Fibroblast of the aortic adventitia (primary cell): Measurements from ENCODE around the gene MYOF. TPM values are rescaled to one million over a fixed set of nuclear protein-coding genes. Genes with fewer than 3 reads are reported as not detected.

Source experiments
- DNase-seq: peaks from one replicate; pipeline ENCODE4 v3.0.0-alpha.2; 2010; ENCODE audit warnings: low read depth
- H3K4me3 ChIP-seq: 2 replicates; pipeline ENCODE4 v1.5.1; 2011; ENCODE audit warnings: low read depth, mild to moderate bottlenecking, control low read depth, low read length, moderate library complexity
- total RNA-seq: library from RNA; depleted of rRNA; stranded (reverse); fragments of >200 nt; gene quantifications from 2 replicates; pipeline ENCODE4 v1.2.3, GENCODE V29; 2012; ENCODE audit warnings: low replicate concordance
- TF ChIP-seq, protein P1 (sequence below): IDR thresholded peaks from 2 replicates; pipeline ENCODE4 v1.5.1; 2011; ENCODE audit warnings: mild to moderate bottlenecking, low read length, control low read depth, inconsistent platforms; ENCODE audit not compliant: insufficient read depth

MYOF gene
- total RNA-seq, 1 donor = 381 TPM

DNA sequence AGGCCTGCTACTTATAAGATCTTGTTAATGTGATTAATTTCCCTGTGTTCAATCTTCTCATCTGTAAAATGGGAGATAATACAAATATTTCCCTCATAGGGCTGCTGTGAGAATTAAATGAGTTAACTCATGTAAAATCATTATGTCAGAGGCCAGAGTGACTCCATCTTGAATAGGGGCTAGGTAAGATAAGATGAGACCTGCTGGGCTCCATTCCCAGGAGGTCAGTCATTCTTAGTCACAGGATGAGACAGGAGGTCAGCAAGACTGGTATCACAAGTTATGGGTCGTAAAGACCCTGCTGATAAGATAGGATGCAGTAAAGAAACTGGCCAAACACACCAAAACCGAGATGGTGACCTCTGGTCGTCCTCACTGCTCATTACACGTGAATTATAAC lies 207.7 kb downstream of the MYOF start:
- no peak for DNase-seq
- H3K4me3 ChIP-seq = no peak overlapping the region
- TF ChIP-seq, protein P1, sequence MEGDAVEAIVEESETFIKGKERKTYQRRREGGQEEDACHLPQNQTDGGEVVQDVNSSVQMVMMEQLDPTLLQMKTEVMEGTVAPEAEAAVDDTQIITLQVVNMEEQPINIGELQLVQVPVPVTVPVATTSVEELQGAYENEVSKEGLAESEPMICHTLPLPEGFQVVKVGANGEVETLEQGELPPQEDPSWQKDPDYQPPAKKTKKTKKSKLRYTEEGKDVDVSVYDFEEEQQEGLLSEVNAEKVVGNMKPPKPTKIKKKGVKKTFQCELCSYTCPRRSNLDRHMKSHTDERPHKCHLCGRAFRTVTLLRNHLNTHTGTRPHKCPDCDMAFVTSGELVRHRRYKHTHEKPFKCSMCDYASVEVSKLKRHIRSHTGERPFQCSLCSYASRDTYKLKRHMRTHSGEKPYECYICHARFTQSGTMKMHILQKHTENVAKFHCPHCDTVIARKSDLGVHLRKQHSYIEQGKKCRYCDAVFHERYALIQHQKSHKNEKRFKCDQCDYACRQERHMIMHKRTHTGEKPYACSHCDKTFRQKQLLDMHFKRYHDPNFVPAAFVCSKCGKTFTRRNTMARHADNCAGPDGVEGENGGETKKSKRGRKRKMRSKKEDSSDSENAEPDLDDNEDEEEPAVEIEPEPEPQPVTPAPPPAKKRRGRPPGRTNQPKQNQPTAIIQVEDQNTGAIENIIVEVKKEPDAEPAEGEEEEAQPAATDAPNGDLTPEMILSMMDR = no peak

DNA sequence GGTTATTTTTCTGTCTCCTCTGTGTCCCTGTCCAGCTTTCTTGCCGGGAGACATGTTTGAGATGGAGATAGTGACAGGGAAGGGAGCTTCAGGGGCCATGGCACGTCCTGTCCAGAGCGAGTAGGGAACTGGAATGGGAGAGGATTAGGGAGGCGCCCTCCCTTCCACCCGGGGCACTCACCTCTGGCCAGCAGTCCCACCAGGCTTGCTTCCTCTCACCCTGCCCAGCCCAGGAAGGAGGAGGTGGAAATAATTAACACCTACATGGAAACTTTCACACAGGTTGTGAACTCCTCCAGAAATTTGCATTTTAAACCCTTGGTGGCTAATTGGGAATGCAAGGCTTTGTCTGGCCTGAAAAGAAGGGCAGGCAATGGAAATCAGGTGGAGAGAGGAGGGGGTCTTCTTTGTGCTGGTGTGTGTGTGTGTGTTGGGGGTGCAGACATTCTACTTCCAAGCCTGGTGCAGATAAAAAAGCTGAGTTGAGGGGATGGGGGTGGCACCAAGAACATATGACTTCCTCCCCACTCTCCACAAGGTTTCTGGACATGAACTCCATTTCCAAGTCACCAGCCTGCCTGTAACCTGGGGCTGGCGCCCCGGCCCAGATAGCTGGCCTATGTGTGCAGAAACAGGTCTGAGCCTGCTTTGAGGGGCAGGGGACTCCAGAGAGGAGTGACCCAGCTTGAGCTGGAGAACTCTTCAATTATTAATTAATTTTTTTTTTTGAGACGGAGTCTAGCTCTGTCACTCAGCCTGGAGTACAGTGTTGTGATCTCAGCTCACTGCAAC lies 209.1 kb downstream of the MYOF start:
- H3K4me3 ChIP-seq = no peak overlapping the region
- TF ChIP-seq, protein P1 = no peak
- DNase-seq = no peak

DNA sequence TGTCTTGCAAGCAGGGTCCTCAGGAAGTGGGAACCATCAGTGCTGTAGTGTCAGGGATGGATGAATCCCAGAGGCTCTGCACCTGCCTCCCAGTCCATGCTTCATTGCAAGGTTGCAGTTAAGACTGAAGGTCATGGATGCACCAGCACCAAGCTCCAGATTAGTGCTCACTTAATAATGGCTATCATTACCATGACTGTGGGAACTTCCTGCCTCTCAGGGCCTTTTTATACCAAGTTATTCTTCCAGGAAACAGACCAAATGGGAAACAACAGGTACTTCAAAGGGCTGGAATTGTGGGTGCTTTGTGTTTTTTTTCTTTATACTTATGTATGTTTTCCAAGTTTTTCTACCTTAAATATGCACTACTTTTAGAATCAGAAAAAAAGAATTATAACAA lies 210.8 kb downstream of the MYOF start:
- no peak for DNase-seq
- H3K4me3 ChIP-seq = no peak overlapping the region
- TF ChIP-seq, protein P1 = no peak

DNA sequence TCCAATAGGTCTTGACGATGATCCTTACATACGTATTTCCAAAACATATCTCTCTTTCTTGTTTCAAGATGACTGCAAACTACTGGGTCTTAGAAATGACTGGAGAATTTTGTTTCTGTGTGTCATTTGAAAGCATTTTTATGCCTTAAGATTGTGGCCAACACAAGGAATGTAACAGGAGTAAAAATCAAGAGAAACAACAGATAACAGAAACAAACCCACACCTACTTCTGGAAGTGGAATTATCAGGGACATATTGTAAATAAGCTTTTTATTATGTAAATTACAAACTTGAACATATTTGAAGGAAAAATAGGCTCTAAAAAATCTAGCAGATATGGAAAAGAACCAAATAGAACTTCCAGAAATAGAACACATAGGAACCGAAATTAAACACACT lies 212.9 kb downstream of the MYOF start:
- TF ChIP-seq, protein P1 = no peak
- DNase-seq = no peak

DNA sequence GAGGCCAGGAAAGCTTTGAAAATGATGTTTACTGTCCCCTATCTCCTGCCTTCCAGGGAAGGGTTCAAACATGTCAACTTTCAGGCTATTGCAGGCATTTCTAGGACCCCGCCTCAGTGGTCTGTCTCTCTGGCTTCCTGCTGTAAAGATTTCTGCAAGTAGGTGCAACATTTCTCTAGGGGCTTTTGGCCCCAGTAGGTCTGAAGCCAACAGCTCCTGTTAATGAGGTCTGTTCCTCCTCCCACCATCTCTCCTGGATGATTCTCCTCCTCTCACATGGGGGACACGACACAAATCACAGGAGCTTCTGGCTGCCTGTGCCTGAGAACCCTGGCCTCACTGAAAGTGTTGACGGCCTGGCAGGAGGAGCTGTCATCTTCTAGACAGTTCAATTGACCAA lies 214.1 kb downstream of the MYOF start:
- TF ChIP-seq, protein P1 = no peak
- DNase-seq = no peak
- H3K4me3 ChIP-seq = no peak overlapping the region

More for the DNA sequence above, 212.9 kb downstream of the MYOF start:
- H3K4me3 ChIP-seq = no peak overlapping the region

DNA sequence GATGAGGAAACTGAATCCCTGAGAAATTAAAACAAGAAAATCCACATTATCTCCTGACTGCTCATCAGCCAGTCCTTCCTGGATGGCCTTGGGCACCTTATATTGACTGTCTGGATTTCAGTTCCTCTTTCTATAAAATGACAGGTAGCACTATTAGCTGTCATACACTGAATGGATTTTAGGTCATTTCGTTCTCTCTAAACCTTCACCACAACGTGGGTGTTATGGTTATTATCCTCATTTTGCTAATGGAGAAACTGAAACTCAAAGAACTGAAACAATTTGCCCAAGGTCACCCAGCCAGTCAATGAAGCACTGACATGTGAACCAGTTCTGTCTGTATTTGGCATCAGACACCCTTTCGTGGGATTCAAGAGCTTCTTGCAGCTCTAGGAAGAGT lies 214.6 kb downstream of the MYOF start:
- no peak overlapping the region for H3K4me3 ChIP-seq
- no peak for DNase-seq
- TF ChIP-seq, protein P1 = no peak

DNA sequence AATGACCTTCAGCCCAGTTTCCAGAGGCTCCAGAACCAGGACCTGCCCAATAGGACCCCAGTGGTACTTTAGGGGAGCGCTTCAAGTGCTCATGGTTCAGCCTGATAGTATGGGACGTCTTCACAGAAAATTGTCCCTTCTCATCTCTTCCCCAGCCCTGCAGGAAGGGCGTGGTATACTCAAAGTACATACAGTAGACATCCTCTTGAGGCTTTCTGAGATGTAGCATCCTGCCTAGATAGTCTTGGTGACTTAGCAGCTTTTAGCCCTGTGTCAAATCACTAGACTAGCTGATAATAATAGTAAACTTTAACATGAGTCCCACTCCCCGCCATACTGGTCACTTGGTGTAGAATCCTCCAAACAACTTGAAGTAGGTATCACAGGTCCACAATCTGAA lies 215.3 kb downstream of the MYOF start:
- TF ChIP-seq, protein P1 = no peak
- no peak overlapping the region for H3K4me3 ChIP-seq

More for the DNA sequence above, 215.3 kb downstream of the MYOF start:
- DNase-seq = no peak
